D721Med (cell line): ENCODE results near the gene EPHB1.

Experiments
- DNase-seq: peaks from one replicate; pipeline ENCODE4 v3.0.0; 2011; ENCODE audit warnings: low spot score; ENCODE audit not compliant: insufficient read length
- FAIRE-seq: peaks from 2 replicates; lab custom pipeline; 2011; peaks lifted over from hg19 to GRCh38; lab: Jason Lieb, UNC
- CTCF ChIP-seq: IDR thresholded peaks from 2 replicates; pipeline ENCODE4 v1.5.1; 2012; ENCODE audit warnings: mild to moderate bottlenecking, control low read depth; ENCODE audit not compliant: insufficient read depth; ENCODE audit errors: missing control alignments

The EPHB1 gene

DNA sequence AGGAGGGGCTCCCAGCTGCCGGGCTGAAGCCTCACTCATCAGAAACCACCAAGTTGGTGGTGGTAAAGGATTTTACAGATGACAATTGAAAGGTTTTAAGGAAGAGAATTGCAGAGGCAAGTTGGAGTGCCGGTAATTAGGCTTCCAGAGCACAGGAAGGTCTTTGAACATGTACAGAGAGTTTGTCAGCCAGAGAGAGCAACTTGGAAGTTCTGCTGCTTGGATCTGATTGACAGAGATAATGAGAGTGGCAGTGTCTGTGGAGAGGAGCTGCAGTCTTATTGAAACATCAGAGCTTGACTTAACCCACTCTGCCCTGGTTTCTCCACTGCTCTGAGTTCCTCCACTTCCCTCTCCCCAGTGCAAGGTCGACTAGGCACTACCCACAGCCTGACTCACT lies 448.6 kb downstream of the EPHB1 start:
- no peak for DNase-seq
- FAIRE-seq, result no peak
- TF ChIP-seq CTCF, result no peak

- DNase-seq, result no peak
- no peak for FAIRE-seq
- no peak for TF ChIP-seq CTCF
These were observed 451.0 kb downstream of the EPHB1 start for GRCh38 chr3:135246027-135246426.

DNA sequence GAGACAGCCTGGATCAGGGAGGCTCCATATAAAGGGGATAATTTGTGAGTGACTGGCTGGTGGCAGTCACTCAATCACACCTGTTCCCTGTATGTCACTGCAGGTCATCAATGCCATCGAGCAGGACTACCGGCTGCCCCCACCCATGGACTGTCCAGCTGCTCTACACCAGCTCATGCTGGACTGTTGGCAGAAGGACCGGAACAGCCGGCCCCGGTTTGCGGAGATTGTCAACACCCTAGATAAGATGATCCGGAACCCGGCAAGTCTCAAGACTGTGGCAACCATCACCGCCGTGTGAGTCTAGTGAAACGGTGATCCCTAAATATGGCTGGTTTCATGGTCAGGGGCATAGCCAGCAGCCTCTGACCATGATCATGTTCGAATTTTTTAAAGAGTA lies 453.2 kb downstream of the EPHB1 start:
- TF ChIP-seq CTCF, result no peak
- DNase-seq, result no peak
- FAIRE-seq, result no peak

- TF ChIP-seq CTCF, result no peak
- FAIRE-seq, result no peak
- DNase-seq, result no peak
These were observed 454.1 kb downstream of the EPHB1 start for GRCh38 chr3:135249186-135249585.

DNA sequence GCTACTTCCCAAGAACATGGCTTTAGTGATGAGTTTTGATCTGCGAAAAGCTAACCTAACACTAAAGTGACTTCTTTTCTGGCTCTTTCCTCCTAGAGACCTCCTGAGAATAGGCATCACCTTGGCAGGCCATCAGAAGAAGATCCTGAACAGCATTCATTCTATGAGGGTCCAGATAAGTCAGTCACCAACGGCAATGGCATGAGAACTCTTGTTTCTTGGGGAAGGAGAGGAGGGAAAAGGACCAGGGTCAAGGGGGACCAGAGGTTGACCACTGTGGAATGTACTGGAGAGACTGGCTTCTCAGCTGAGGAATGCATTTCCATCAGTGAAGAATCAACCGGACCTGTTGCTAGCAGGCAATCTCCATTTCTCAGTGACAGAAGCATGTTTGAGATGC lies 463.9 kb downstream of the EPHB1 start:
- FAIRE-seq (no peak), DNase-seq (no peak)
- TF ChIP-seq CTCF, result no peak

GRCh38 chr3:135260025-135260424 lies 465.0 kb downstream of the EPHB1 start:
- no peak for TF ChIP-seq CTCF
- DNase-seq (no peak), FAIRE-seq (no peak)

GRCh38 chr3:135261214-135261775 lies 466.2 kb downstream of the EPHB1 start:
- DNase-seq, result no peak
- TF ChIP-seq CTCF, result no peak
- FAIRE-seq, result no peak
